GF-D8 (cell line): Measurements from ENCODE around the gene SLC5A3.

Experiments used
- DNase-seq: peaks from one replicate; lab custom pipeline; 2025; lab: John Stamatoyannopoulos, UW

SLC5A3 gene

GRCh38 chr21:34071683-34072082, 1.7 kb upstream of the SLC5A3 start:
- DNase-seq = no peak

GRCh38 chr21:34072145-34073031, 990 bp upstream of the SLC5A3 start:
- no peak for DNase-seq

DNA sequence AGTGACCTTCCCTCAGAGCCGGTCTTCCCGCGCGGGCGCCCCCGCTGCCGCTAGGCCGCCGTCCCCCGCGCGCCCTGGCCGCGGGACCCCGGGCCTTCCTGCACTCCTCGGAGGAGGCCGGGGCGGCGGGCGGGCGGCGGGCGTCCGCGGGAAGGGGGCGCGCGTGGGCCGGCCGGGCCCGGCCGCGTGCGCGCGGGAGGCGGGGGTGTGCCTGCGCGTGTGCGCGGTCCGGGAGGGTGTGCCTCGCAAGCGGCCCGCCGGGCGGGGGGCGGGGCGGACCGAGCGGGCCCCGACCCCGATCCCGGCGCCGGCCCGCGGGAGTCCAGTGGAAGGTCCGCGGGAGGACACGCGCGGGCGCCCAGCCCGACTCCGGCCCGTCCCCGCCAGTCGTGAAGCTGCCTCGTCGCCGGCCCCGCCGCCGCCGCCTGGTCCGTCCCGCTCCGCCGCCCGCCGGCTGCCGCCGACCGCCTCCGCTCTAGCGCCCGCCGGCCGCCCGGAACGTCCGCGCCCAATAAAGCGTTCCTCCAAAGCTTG, 438 bp downstream of the SLC5A3 start:
- no peak for DNase-seq

DNA sequence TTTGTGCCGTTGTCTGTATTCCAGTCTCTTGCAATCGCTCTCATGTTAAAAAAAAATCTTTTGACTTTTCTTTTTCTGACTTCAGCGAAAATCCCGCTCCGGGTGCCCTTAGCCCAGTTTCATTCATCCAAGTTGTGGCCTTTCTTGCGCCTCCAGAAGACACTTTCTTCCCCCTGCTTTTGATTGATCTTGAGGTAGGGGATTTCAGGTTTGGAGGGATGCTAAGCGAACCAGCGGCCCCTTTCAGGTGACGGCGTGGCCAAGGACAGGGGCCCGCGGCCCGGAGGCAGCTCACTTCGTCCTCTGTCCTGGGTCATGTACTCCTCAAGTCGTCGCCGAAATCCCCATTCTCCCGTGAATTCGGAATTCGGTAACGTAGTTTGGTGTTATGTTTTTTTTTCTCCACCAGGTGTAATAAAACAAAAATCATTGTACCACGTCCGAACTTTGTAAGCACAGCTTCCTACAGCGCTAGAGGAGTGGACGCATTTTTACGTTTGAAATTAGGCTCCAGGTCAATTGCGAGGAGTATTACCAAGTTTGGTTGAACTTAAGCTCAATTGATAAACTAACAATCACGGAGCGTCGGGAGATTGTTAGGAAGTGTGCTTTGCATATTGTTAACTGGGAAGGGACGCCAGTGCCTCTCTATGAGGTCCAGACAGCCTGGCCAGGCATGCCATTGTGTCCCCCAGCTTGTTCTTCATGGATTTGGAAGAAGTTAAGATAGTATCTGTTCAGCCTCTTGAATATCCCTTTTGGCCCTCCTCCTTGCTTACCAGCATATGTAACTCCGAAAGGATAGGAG, 1.1 kb downstream of the SLC5A3 start:
- DNase-seq = no peak

GRCh38 chr21:34075091-34075425, 1.7 kb downstream of the SLC5A3 start:
- no peak for DNase-seq

GRCh38 chr21:34075760-34076660, 2.6 kb downstream of the SLC5A3 start:
- no peak for DNase-seq

DNA sequence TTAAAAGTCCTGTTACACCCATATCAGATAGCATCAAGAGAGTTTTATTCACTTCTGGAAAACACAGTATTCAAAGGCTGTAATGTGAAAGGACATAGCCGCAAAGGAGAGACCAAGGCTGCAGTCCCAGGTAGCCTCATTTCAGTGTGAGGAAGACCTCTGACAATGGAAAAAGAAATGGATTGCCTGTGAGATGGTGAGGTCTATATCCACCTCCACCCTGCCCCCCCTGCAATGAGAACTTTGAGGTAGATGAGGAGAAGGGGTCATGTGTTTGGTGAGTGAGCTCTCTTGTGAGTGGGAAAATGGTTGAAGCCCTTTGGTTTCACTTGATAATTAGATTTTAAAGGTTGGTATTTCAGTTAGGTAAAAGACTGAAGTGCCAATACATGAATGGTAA, 3.5 kb downstream of the SLC5A3 start:
- DNase-seq = no peak

- DNase-seq = no peak
Measured at GRCh38 chr21:34077888-34078287, 4.5 kb downstream of the SLC5A3 start.

DNA sequence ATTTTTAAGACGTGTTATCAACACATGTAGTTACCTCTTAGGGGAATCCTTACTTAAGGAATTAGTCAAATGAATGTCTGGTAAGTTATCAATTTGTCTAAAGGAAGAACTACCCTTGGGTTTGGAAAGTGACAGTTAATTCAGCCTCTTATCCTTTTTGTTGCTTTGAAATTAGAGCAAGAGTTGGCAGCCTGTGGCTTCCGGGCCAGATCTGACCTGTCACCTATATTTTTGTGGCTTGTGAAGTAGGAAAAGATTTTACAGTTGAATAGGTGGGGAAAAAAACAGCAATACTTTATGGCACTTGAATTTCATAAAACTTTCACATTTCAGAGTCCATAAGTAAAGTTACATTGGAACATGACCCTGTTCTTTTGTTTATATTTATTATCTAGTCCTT, 5.5 kb downstream of the SLC5A3 start:
- DNase-seq = no peak

GRCh38 chr21:34080710-34081109, 7.3 kb downstream of the SLC5A3 start:
- no peak for DNase-seq

GRCh38 chr21:34082769-34083168, 9.4 kb downstream of the SLC5A3 start:
- no peak for DNase-seq

GRCh38 chr21:34083357-34083756, 10.0 kb downstream of the SLC5A3 start:
- no peak for DNase-seq

GRCh38 chr21:34085129-34085528, 11.8 kb downstream of the SLC5A3 start:
- no peak for DNase-seq

DNA sequence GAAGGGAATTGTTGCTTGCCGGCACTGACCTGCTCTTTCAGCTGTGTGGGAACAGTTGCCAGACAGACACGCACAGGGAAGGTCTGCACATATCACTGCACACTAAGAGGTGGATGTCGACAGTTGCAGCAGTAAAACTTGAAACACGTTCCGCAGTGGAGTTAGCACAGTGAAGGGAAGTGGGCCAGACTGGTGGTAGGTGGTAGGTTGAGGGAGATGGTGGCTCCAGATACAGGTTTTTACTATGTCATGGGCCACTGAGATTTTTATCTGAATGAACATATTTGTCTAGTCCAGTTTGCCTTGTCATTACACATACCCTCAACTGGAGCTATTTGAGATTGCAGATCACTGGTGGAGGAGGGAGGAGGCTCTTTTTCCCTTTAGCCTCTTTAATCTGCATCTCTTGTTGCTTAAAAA, 13.5 kb downstream of the SLC5A3 start:
- DNase-seq = no peak

- no peak for DNase-seq
Measured at GRCh38 chr21:34088752-34089151, 15.4 kb downstream of the SLC5A3 start.

DNA sequence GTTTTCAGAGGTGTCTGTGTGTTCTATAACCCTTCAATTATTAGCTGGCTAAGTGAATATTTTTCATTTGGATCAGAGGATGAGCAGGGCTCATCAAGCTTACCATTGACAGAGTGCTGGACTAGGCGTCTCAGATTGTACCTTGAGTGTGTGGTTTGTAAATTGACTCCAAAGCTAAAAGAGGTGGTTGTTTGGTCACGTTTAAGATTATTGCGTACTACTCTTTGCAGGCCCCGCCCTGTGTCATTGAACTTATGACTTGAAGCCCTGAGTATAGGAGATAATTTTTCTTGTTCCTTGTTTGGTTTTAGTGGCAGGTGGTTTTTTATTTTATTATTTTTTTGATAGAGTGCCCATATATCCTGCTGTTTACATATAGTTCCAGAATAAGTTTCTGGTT, 17.7 kb downstream of the SLC5A3 start:
- DNase-seq = no peak

DNA sequence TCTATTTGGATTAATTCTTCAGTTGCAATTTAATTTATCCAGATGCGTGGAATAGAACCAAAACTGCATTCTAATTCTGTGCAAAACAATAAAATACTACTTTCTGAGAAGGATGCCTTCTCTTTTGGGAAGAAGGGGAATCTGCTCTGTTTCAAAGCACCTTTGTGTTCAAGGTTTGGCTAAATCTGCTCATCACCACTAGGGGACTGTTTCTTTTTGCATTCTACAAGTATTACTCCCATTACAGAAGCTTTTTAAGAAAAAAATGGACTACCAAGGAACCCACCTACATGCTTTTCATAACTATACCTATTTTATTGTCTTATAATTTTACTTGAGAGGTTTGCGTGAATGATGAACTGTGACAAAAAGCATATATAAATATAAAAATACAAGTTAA, 18.2 kb downstream of the SLC5A3 start:
- no peak for DNase-seq

- DNase-seq = no peak
Measured at GRCh38 chr21:34092262-34092921, 19.0 kb downstream of the SLC5A3 start.

GRCh38 chr21:34093083-34093482, 19.7 kb downstream of the SLC5A3 start:
- DNase-seq = no peak

- no peak for DNase-seq
Measured at GRCh38 chr21:34094949-34095348, 21.6 kb downstream of the SLC5A3 start.

DNA sequence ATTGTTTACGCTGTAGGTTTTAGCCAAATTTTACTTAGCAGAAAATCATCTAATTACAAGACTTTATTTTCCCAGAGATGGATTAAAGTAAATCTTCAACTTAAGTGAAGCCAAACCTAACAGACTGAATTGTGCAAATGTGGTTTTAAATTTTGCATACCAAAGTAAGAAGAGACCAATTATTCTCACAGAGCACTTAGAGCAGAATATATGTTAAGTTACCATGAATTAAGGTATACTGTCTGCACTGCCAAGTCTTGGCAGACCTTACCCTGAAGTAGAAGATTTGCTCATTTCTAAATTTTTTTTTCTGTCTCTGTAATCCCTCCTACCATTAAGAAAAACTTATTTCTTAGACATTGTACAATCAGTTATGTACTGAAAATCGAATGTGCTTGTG, 24.1 kb downstream of the SLC5A3 start:
- DNase-seq = no peak
